Measurements from ENCODE around the gene TUBB1. TPM values are rescaled to one million over a fixed set of nuclear protein-coding genes. Genes with fewer than 3 reads are reported as not detected.

The TUBB1 gene
- total and polyA plus RNA-seq, 2 of the 13 experiments (the other 11 are each of a cell fraction or from before 2014, with no cell fraction given): 0.11 to 57.6 TPM

GRCh38 chr20:59032023-59032712, 12.9 kb downstream of the TUBB1 start, which contains the start of gene ATP5F1E (continued):
- TF ChIP-seq ZNF18 (CRISPR knock-in tag; IDR thresholded peaks at IDR 0.05; ENCODE audit: insufficient replicate concordance): no peak
- TF ChIP-seq RFX5 (IDR thresholded peaks at IDR 0.05; ENCODE audit: low read depth, low read length): peak; percentile 77
- TF ChIP-seq THYN1 (CRISPR knock-in tag; IDR thresholded peaks at IDR 0.05; ENCODE audit: borderline replicate concordance, low read depth): no peak; the same call in 1 of the 2 replicates
- TF ChIP-seq MXI1 (IDR thresholded peaks at IDR 0.05; ENCODE audit: borderline replicate concordance, low read depth, low read length): peak; percentile 89; the same call in 2 of the 3 replicates
- TF ChIP-seq TGIF2 (CRISPR knock-in tag; IDR thresholded peaks at IDR 0.05): peak; percentile 47
- peak; percentile 93 for TF ChIP-seq ZNF33A (CRISPR knock-in tag; IDR thresholded peaks at IDR 0.05; ENCODE audit: borderline replicate concordance)
- peak; percentile 91 for TF ChIP-seq MYNN (CRISPR knock-in tag; IDR thresholded peaks at IDR 0.05; ENCODE audit: low read depth)
- TF ChIP-seq NCOR1 (IDR thresholded peaks at IDR 0.05; ENCODE audit: borderline replicate concordance, low read length): no peak
- TF ChIP-seq ZNF546 (CRISPR knock-in tag; conservative IDR thresholded peaks at IDR 0.05): peak; percentile 77
- TF ChIP-seq SP4 (CRISPR knock-in tag; IDR thresholded peaks at IDR 0.05): peak; percentile 100
- TF ChIP-seq ZNF577 (CRISPR knock-in tag; IDR thresholded peaks at IDR 0.05; ENCODE audit: borderline replicate concordance, low read depth): no peak
- peak; percentile 74; the same call in 1 of the 2 replicates for TF ChIP-seq ATF5 (CRISPR knock-in tag; IDR thresholded peaks at IDR 0.05; ENCODE audit: low read depth)
- no peak for TF ChIP-seq MLLT10 (CRISPR knock-in tag; IDR thresholded peaks at IDR 0.05)
- TF ChIP-seq ZBTB25 (CRISPR knock-in tag; IDR thresholded peaks at IDR 0.05): peak; percentile 92; the same call in 1 of the 2 replicates
- TF ChIP-seq YEATS2 (CRISPR knock-in tag; IDR thresholded peaks at IDR 0.05; ENCODE audit: borderline replicate concordance): peak; percentile 91
- TF ChIP-seq HOXA9 (CRISPR knock-in tag; IDR thresholded peaks at IDR 0.05; ENCODE audit: borderline replicate concordance): peak; percentile 84; the same call in 1 of the 2 replicates
- TF ChIP-seq THAP7 (CRISPR knock-in tag; IDR thresholded peaks at IDR 0.05): peak; percentile 97
- peak; percentile 94 for TF ChIP-seq MED8 (CRISPR knock-in tag; IDR thresholded peaks at IDR 0.05; ENCODE audit: insufficient replicate concordance)
- TF ChIP-seq POGZ (CRISPR knock-in tag; IDR thresholded peaks at IDR 0.05): peak; percentile 93
- peak; percentile 93 for TF ChIP-seq ZNF430 (CRISPR knock-in tag; IDR thresholded peaks at IDR 0.05)
- no peak; the same call in 1 of the 2 replicates for TF ChIP-seq ZNF101 (CRISPR knock-in tag; IDR thresholded peaks at IDR 0.05; ENCODE audit: borderline replicate concordance, low read depth)
- peak; percentile 91 for TF ChIP-seq KAT8 (CRISPR knock-in tag; IDR thresholded peaks at IDR 0.05)
- TF ChIP-seq GRHL1 (CRISPR knock-in tag; conservative IDR thresholded peaks at IDR 0.05): no peak
- no peak; the same call in 1 of the 2 replicates for TF ChIP-seq NAIF1 (CRISPR knock-in tag; IDR thresholded peaks at IDR 0.05; ENCODE audit: borderline replicate concordance)
